Panc1 (cell line): ENCODE data around the gene FBXL19. TPM values are rescaled to one million over a fixed set of nuclear protein-coding genes. Genes with fewer than 3 reads are reported as not detected.

Experiments used
- ATAC-seq: fragments of 200-7000 bp; cut with Tn5 transposase; 2 replicates; pipeline ENCODE4 v1.9.1; 2020; ENCODE audit warnings: mild to moderate bottlenecking, moderate library complexity
- BruUV-seq: library from RNA; stranded (reverse); fragments of 400-500 nt; replicated peaks from 2 replicates; lab custom pipeline; 2021; lab: Mats Ljungman, UMichigan
- CTCF ChIA-PET: fragments of 300-600 bp; sonication (Branson Sonifier 250); formaldehyde crosslinking; loops from one replicate; lab custom pipeline; 2022; ENCODE audit warnings: antibody characterized with exemption; lab: Charles Lee
- POLR2A ChIA-PET: fragments of 300-600 bp; sonication (Branson Sonifier 250); formaldehyde crosslinking; loops from one replicate; lab custom pipeline; 2022; ENCODE audit warnings: antibody characterized with exemption; lab: Charles Lee
- DNase-seq: peaks from one replicate; pipeline ENCODE4 v3.0.0-alpha.2; 2010; ENCODE audit warnings: low read depth, low spot score
- H3K27ac ChIP-seq: 2 replicates; pipeline ENCODE4 v1.5.1; 2011; ENCODE audit warnings: mild to moderate bottlenecking, low read length, inconsistent platforms
- H3K27me3 ChIP-seq: fragments of 200-500 bp; sonication (Bioruptor generic); 2 replicates; pipeline ENCODE4 v1.6.0; 2014; ENCODE audit warnings: low read length, inconsistent platforms; ENCODE audit not compliant: control insufficient read depth, insufficient read depth
- H3K36me3 ChIP-seq: fragments of 200-500 bp; sonication (Bioruptor generic); 2 replicates; pipeline ENCODE4 v1.5.1; 2014; ENCODE audit warnings: inconsistent platforms, mild to moderate bottlenecking, low read length, moderate library complexity; ENCODE audit not compliant: control insufficient read depth, insufficient read depth
- H3K4me1 ChIP-seq: 2 replicates; pipeline ENCODE4 v1.5.1; 2011; ENCODE audit warnings: inconsistent platforms, mild to moderate bottlenecking, low read length, moderate library complexity; ENCODE audit not compliant: control insufficient read depth, insufficient read depth
- H3K4me3 ChIP-seq, 2 experiments: 2 replicates each; pipeline ENCODE4 v1.5.1; 2011 to 2012; ENCODE audit warnings: low read depth in 2 of 2, low read length in 2 of 2, mild to moderate bottlenecking in 2 of 2, inconsistent platforms in 1 of 2, moderate library complexity in 1 of 2
- H3K9me3 ChIP-seq: fragments of 200-500 bp; sonication (Bioruptor generic); 2 replicates; pipeline ENCODE4 v1.5.1; 2014; ENCODE audit warnings: low read depth, mild to moderate bottlenecking, inconsistent platforms, low read length, moderate library complexity; ENCODE audit not compliant: control insufficient read depth, insufficient read depth
- POLR2AphosphoS5 ChIP-seq: IDR thresholded peaks from 2 replicates; pipeline ENCODE4 v1.6.1; 2012; ENCODE audit warnings: mild to moderate bottlenecking, low read depth, low read length, moderate library complexity
- SIN3A ChIP-seq: IDR thresholded peaks from 2 replicates; pipeline ENCODE4 v1.6.1; 2012; ENCODE audit warnings: low read depth, mild to moderate bottlenecking, low read length, moderate library complexity, borderline replicate concordance; ENCODE audit not compliant: insufficient read depth
- TCF7L2 ChIP-seq: IDR thresholded peaks from 2 replicates; pipeline ENCODE4 v1.6.1; 2011; ENCODE audit warnings: mild to moderate bottlenecking, low read depth, low read length, inconsistent platforms
- in situ Hi-C: cut with HindIII; loops from 2 replicates; pipeline ENCODE4 v1.10.0; 2016; ENCODE audit warnings: low sequenced_read_pairs, low pct_unique_long_range_greater_than_20kb
- intact Hi-C: fragments of 100-400 bp; cut with micrococcal nuclease; formaldehyde crosslinking; loops from one replicate; pipeline ENCODE4 v1.10.0; 2022; ENCODE audit not compliant: unreplicated experiment
- total RNA-seq: library from RNA; stranded (reverse); gene quantifications from one replicate; pipeline ENCODE4 v1.2.1, GENCODE V29; 2021; ENCODE audit not compliant: unreplicated experiment
- TF ChIP-seq, protein P1 (sequence below): fragments of 450-650 bp; IDR thresholded peaks from 2 replicates; pipeline ENCODE4 v1.5.1; 2017; ENCODE audit warnings: mild to moderate bottlenecking
- TF ChIP-seq, protein P2 (sequence below), 2 experiments: IDR thresholded peaks; 2 replicates each; pipeline ENCODE4 v1.6.1; 2011 to 2012; ENCODE audit warnings: low read depth in 2 of 2, control low read depth in 1 of 2, low read length in 1 of 2, mild to moderate bottlenecking in 1 of 2, moderate library complexity in 1 of 2; ENCODE audit not compliant: insufficient read depth in 1 of 2

Gene FBXL19
- total RNA-seq, 1 experiment from 2014 or later = 52.3 TPM

DNA sequence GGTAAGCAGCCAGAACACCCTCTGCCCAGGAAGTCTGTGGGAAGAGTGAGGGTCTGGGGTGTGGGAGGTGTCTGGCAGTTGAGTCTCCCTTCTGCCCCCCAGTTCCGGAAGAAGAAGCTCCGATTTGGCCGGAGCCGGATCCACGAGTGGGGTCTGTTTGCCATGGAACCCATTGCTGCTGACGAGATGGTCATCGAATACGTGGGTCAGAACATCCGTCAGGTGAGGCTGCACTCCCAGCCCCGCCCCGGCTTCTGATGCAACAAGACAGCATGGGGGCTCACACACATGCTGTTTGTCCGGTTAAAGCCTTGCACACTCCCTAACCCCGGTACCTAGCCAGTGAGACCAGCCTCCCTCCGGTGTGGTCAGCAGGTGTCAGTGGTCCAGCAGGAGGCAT, 57.6 kb downstream of the FBXL19 start:
- ChIA-PET CTCF (no interaction called here), POLR2A (interaction anchor here (0.6 kb wide), 1 partner anchor 412 kb away, joined by 3 read pairs; no protein-coding TSS in a partner anchor)
- H3K27ac ChIP-seq = no peak overlapping the region
- no peak overlapping the region for H3K4me3 ChIP-seq
- intact Hi-C loops = no loop called here
- no TSS peak for BruUV-seq
- in situ Hi-C loops = no loop called here
- ATAC-seq = no peak
- H3K4me1 ChIP-seq = peaks cover 9% of the 10 kb centered on the region
- no peaks in the 10 kb centered on the region for H3K9me3 ChIP-seq
- H3K36me3 ChIP-seq = peaks cover 3% of the 10 kb centered on the region; the same call in 1 of the 2 replicates
- H3K27me3 ChIP-seq = no peaks in the 10 kb centered on the region
- TF ChIP-seq, protein P1, sequence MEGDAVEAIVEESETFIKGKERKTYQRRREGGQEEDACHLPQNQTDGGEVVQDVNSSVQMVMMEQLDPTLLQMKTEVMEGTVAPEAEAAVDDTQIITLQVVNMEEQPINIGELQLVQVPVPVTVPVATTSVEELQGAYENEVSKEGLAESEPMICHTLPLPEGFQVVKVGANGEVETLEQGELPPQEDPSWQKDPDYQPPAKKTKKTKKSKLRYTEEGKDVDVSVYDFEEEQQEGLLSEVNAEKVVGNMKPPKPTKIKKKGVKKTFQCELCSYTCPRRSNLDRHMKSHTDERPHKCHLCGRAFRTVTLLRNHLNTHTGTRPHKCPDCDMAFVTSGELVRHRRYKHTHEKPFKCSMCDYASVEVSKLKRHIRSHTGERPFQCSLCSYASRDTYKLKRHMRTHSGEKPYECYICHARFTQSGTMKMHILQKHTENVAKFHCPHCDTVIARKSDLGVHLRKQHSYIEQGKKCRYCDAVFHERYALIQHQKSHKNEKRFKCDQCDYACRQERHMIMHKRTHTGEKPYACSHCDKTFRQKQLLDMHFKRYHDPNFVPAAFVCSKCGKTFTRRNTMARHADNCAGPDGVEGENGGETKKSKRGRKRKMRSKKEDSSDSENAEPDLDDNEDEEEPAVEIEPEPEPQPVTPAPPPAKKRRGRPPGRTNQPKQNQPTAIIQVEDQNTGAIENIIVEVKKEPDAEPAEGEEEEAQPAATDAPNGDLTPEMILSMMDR = no peak
- TF ChIP-seq POLR2AphosphoS5 (no peak), TCF7L2 (no peak), SIN3A (no peak)
- TF ChIP-seq, protein P2, sequence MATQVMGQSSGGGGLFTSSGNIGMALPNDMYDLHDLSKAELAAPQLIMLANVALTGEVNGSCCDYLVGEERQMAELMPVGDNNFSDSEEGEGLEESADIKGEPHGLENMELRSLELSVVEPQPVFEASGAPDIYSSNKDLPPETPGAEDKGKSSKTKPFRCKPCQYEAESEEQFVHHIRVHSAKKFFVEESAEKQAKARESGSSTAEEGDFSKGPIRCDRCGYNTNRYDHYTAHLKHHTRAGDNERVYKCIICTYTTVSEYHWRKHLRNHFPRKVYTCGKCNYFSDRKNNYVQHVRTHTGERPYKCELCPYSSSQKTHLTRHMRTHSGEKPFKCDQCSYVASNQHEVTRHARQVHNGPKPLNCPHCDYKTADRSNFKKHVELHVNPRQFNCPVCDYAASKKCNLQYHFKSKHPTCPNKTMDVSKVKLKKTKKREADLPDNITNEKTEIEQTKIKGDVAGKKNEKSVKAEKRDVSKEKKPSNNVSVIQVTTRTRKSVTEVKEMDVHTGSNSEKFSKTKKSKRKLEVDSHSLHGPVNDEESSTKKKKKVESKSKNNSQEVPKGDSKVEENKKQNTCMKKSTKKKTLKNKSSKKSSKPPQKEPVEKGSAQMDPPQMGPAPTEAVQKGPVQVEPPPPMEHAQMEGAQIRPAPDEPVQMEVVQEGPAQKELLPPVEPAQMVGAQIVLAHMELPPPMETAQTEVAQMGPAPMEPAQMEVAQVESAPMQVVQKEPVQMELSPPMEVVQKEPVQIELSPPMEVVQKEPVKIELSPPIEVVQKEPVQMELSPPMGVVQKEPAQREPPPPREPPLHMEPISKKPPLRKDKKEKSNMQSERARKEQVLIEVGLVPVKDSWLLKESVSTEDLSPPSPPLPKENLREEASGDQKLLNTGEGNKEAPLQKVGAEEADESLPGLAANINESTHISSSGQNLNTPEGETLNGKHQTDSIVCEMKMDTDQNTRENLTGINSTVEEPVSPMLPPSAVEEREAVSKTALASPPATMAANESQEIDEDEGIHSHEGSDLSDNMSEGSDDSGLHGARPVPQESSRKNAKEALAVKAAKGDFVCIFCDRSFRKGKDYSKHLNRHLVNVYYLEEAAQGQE (IDR thresholded peaks at IDR 0.05; ENCODE audit: insufficient read depth in 1 of 2, low read depth in 2 of 2, low read length in 1 of 2) = no peak
- DNase-seq = no peak

- Histone ChIP-seq H3K4me1 (peaks cover 9% of the 10 kb centered on the region), H3K27ac (no peak overlapping the region), H3K36me3 (peaks cover 3% of the 10 kb centered on the region; the same call in 1 of the 2 replicates), H3K4me3 (no peak overlapping the region), H3K27me3 (no peaks in the 10 kb centered on the region), H3K9me3 (no peaks in the 10 kb centered on the region)
- intact Hi-C loops (no loop called here), in situ Hi-C loops (no loop called here)
- ATAC-seq = no peak
- ChIA-PET CTCF (interaction anchor here (0.5 to 1.3 kb wide), 3 partner anchors 28 to 159 kb away, joined by 3 to 12 read pairs (median 4); no protein-coding TSS in a partner anchor), POLR2A (no interaction called here)
- BruUV-seq = no TSS peak
- TF ChIP-seq, protein P1 = no peak
- TF ChIP-seq POLR2AphosphoS5 (no peak), TCF7L2 (no peak), SIN3A (no peak)
- TF ChIP-seq, protein P2 (IDR thresholded peaks at IDR 0.05; ENCODE audit: insufficient read depth in 1 of 2, low read depth in 2 of 2, low read length in 1 of 2) = no peak
- DNase-seq = no peak
Observed at GRCh38 chr16:30982548-30983288, 59.3 kb downstream of the FBXL19 start.
